Chondrocyte (in vitro differentiated cells): ENCODE data around the gene PDXP. TPM values are rescaled to one million over a fixed set of nuclear protein-coding genes. Genes with fewer than 3 reads are reported as not detected.

Source experiments
- DNase-seq: peaks from one replicate; pipeline ENCODE4 v3.0.0; 2021; ENCODE audit warnings: mixed read lengths, low spot score
- H3K27ac Mint-ChIP-seq: one replicate; pipeline ENCODE4 v1.8.0; 2021; ENCODE audit warnings: mild to moderate bottlenecking, moderate library complexity, mixed read lengths; ENCODE audit not compliant: unreplicated experiment
- H3K27me3 Mint-ChIP-seq: 2 replicates; pipeline ENCODE4 v1.8.0; 2021; ENCODE audit warnings: low read depth, mixed read lengths
- H3K36me3 Mint-ChIP-seq: 2 replicates; pipeline ENCODE4 v1.8.0; 2021; ENCODE audit warnings: low read depth, mixed read lengths
- H3K4me1 Mint-ChIP-seq: 2 replicates; pipeline ENCODE4 v1.8.0; 2021; ENCODE audit warnings: low read depth, mild to moderate bottlenecking, mixed read lengths
- H3K4me3 Mint-ChIP-seq: one replicate; pipeline ENCODE4 v1.8.0; 2021; ENCODE audit warnings: mild to moderate bottlenecking, moderate library complexity, mixed read lengths; ENCODE audit not compliant: unreplicated experiment
- H3K9me3 Mint-ChIP-seq: 2 replicates; pipeline ENCODE4 v1.8.0; 2021; ENCODE audit warnings: low read depth, mixed read lengths
- total RNA-seq: library from RNA; stranded (reverse); gene quantifications from 3 replicates; pipeline ENCODE4 v1.2.1, GENCODE V29; 2021
- TF ChIP-seq, protein P1 (sequence below): fragments of 200-600 bp; sonication (generic); IDR thresholded peaks from 2 replicates; pipeline ENCODE4 v1.5.0; 2021; ENCODE audit warnings: antibody characterized with exemption, mild to moderate bottlenecking, moderate library complexity

PDXP gene
- total RNA-seq, 1 donor from 2014 or later, result 14.8 TPM

DNA sequence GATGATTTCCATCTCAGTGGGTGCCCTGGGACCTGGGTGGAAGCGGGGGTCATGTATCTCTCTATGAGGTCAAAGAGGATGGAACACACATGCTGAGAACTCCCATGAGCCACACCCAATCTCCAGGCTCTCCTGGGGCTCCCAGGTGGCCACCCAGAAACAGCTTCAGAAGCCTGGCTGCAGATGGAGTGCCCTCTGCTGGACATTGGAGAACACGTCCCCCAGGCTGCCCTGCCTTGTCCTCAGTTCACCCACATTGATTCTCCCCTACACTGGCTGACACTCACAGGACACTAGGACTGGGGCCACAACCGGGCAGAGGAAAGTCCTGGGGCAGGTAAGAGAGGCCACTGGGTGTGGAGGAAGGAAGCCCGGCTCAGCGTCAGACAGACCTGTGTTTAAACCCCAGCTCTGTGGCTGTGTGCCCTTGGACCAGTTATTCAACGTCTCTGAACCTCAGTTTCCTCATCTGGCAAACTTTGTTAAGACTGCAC, 23.1 kb downstream of the PDXP start:
- no peak for DNase-seq
- Mint-ChIP-seq H3K4me1 (peaks cover 32% of the 10 kb centered on the region), H3K27ac (no peak overlapping the region), H3K27me3 (no peaks in the 10 kb centered on the region), H3K4me3 (no peak overlapping the region), H3K9me3 (no peaks in the 10 kb centered on the region), H3K36me3 (peaks cover 12% of the 10 kb centered on the region)
- TF ChIP-seq, protein P1, sequence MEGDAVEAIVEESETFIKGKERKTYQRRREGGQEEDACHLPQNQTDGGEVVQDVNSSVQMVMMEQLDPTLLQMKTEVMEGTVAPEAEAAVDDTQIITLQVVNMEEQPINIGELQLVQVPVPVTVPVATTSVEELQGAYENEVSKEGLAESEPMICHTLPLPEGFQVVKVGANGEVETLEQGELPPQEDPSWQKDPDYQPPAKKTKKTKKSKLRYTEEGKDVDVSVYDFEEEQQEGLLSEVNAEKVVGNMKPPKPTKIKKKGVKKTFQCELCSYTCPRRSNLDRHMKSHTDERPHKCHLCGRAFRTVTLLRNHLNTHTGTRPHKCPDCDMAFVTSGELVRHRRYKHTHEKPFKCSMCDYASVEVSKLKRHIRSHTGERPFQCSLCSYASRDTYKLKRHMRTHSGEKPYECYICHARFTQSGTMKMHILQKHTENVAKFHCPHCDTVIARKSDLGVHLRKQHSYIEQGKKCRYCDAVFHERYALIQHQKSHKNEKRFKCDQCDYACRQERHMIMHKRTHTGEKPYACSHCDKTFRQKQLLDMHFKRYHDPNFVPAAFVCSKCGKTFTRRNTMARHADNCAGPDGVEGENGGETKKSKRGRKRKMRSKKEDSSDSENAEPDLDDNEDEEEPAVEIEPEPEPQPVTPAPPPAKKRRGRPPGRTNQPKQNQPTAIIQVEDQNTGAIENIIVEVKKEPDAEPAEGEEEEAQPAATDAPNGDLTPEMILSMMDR, result peak; percentile 91

DNA sequence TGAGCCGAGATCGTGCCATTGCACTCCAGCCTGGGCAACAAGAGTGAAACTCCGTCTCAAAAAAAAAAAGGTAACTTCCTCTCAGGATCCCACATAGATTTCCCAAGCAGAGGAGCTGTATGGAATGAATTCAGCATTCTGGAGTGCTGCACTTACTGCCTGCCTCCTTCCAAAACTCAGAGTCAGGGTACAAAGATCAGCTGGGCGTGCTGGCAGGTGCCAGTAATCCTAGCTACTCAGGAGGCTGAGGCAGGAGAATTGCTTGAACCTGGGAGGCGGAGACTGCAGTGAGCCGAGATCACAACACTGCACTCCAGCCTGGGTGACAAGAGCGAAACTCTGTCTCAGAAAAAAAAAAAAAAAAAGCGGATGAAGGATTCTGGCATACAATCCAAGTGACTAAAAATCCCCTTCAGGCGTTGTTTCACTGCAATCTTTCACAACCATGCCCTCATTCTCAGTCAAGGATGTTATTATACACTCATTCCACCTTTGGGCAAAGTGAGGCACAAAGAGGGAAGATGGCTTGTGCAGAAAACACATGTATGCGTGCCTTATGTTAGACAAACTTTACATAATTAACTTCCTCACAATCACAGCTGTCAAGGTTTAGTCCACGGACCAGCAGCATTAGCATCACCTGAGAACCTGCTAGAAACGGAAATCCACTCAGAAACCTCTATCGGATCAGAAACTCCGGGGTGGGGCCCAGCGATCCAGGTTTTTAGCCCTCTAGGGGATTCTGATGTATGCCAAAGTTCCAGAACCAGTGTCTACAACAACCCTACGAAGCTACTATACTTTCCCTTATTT, 26.5 kb downstream of the PDXP start:
- peak overlapping the region; percentile 32 for H3K27ac Mint-ChIP-seq
- H3K4me1 Mint-ChIP-seq, result peaks cover 31% of the 10 kb centered on the region
- H3K4me3 Mint-ChIP-seq, result no peak overlapping the region
- H3K27me3 Mint-ChIP-seq, result no peaks in the 10 kb centered on the region
- H3K36me3 Mint-ChIP-seq, result peaks cover 6% of the 10 kb centered on the region
- no peaks in the 10 kb centered on the region for H3K9me3 Mint-ChIP-seq
- DNase-seq, result no peak
- TF ChIP-seq, protein P1, result no peak

DNA sequence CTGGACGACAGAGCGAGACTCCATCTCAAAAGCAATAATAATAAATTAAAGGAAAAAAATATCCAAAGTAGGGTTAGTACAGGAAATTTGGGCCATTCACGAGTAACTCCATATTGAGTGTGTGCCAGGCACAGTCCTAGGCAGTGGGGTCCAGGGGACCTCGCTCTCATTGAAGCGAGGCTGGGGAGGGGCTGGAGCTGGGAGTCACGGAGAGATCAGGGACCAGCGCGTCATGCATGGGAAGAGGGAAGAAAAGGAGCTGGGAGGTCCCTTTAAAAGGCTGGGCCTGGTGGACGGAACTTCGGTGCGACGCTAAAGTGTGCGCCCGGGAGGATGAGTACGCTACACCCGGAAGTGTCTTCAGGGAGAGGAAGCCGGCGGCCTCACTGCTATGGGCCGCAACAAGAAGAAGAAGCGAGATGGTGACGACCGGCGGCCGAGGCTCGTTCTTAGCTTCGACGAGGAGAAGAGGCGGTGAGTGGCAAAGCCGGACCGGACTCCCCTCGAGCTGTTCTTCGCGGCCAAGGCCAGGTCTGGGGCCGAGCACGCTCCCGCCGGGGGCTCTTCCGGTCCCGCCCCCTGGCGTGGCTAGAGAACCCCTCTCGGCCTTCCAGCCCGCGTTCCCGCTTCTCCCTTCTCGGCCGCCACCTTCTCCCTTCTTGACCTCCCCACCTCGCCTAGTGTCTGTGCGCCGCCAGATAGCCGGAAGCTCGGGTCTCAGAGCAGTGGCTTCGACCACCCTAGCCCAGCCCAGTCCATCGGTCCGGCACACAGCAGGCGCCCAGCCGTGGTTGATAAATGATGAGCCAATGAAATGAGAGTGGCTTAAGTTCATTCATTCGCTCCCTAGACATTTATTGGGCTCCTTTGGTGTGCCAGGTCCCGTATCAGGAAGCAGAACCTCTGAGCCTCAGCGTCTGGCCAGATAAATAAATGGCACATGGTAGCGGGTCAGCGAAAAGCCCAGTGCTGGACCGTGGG, 27.8 kb downstream of the PDXP start, which contains the start of gene NOL12:
NOL12 (plus strand) TSS at position 342 of the 981 bp plus-strand sequence; CDS start at position 392, 50 bp downstream.
- DNase-seq, result no peak
- H3K9me3 Mint-ChIP-seq, result no peaks in the 10 kb centered on the region
- peaks cover 24% of the 10 kb centered on the region for H3K4me1 Mint-ChIP-seq
- no peaks in the 10 kb centered on the region for H3K27me3 Mint-ChIP-seq
- H3K4me3 Mint-ChIP-seq, result peak within 1 kb of the TSS; percentile 99
- peak within 1 kb of the TSS; percentile 94 for H3K27ac Mint-ChIP-seq
- TF ChIP-seq, protein P1, result peak; percentile 22
- H3K36me3 Mint-ChIP-seq, result peaks cover 9% of the 10 kb centered on the region

DNA sequence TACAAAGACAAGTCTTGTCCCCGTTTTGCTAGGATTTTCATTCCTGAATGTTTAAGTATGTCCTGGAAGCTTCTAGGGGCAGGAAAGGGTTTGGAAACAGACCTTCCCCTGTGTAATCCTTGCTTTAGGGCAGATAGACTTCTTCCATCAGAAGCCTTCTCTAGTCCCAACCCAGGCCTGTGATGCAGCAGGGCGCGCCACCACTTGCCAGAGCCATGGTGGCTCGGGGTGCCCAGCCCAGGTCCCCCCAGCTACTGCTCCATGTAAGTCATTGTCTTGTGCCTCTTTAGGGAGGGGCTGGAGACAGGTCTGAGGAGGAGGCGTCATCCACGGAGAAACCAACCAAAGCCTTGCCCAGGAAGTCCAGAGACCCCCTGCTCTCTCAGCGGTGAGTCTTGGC, 31.9 kb downstream of the PDXP start:
- Mint-ChIP-seq H3K9me3 (no peaks in the 10 kb centered on the region), H3K27me3 (no peaks in the 10 kb centered on the region), H3K4me3 (no peak overlapping the region), H3K36me3 (peaks cover 16% of the 10 kb centered on the region), H3K27ac (no peak overlapping the region), H3K4me1 (peaks cover 19% of the 10 kb centered on the region)
- TF ChIP-seq, protein P1, result no peak
- DNase-seq, result no peak
